ENCODE results near the gene CHST11. TPM values are rescaled to one million over a fixed set of nuclear protein-coding genes. Genes with fewer than 3 reads are reported as not detected.

The CHST11 gene
- total RNA-seq, 5 donors from 2014 or later (not counting 1 experiment from before 2014, with no cell fraction given) = 49.8 to 78.3 (median 63.7) TPM

DNA sequence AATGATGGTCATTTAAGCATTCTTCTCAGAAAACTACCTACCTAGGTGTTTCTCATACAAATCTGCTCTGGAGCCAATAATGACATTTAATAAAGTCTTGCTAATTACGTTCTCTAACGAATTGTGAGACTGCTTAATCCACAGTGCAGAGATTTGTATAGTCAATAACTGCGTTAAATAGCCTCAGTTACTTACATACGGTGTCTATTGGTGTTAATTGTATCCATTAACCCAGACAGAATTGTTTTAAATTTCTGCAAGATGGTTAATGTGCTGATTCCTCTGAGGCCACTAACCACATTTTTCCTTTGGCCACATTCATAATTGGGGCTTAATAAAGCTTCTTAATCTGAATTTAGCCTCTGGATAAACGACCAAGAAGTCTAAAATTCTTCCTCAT, 329.6 kb downstream of the CHST11 start:
- peaks cover 0 to 4% of the 10 kb centered on the region in 2 experiments for H3K4me1 ChIP-seq (ENCODE audit: control insufficient read depth in 1 of 2, extremely low read depth in 1 of 2, insufficient read depth in 2 of 2, low read length in 2 of 2)
- no peak overlapping the region for H3K27ac ChIP-seq (ENCODE audit: low read length)
- H3K36me3 ChIP-seq (ENCODE audit: control insufficient read depth in 2 of 2, extremely low read depth in 1 of 2, insufficient read depth in 1 of 2, low read length in 1 of 2) = no peaks in the 10 kb centered on the region
- no peak for ATAC-seq (replicated peaks in 1 of 4)
- Mint-ChIP-seq H3K27ac (no peak overlapping the region), H3K9me3 (peaks cover 0 to 3% (median 0%) of the 10 kb centered on the region in 3 donors), H3K36me3 (no peaks in the 10 kb centered on the region), H3K4me3 (no peak overlapping the region), H3K27me3 (no peaks in the 10 kb centered on the region), H3K4me1 (peaks cover 4 to 7% (median 6%) of the 10 kb centered on the region in 3 donors)
- ChIA-PET POLR2A (no interaction called here), CTCF (no interaction called here)
- WGBS (ENCODE audit: insufficient coverage) = 100% methylated on average over 2 of the region's 5 CpGs
- no peak overlapping the region for H3K4me3 ChIP-seq (ENCODE audit: control insufficient read depth in 1 of 2, extremely low read depth in 1 of 2, low read length in 1 of 2)
- DNase-seq = no peak
- H3K9me3 ChIP-seq = no peaks in the 10 kb centered on the region
- H3K27me3 ChIP-seq (replicated peaks in 1 of 2; ENCODE audit: control insufficient read depth in 2 of 2, extremely low read depth in 1 of 2, insufficient read depth in 2 of 2, low read length in 1 of 2) = peaks cover 0 to 7% of the 10 kb centered on the region in 2 experiments

- POLR2A ChIA-PET = no interaction called here
Measured at GRCh38 chr12:104788840-104789271, 332.1 kb downstream of the CHST11 start.

GRCh38 chr12:104790296-104791125, 333.8 kb downstream of the CHST11 start:
- POLR2A ChIA-PET = interaction anchor here (0.6 kb wide), 2 partner anchors 25 to 58 kb away, joined by 3 read pairs; no protein-coding TSS in a partner anchor
- no peak overlapping the region for H3K27ac Mint-ChIP-seq
- WGBS (ENCODE audit: insufficient coverage) = 76% methylated on average over 15 of the region's 19 CpGs

More at GRCh38 chr12:104788840-104789271, 332.1 kb downstream of the CHST11 start:
- no peaks in the 10 kb centered on the region for H3K9me3 ChIP-seq
- no peak overlapping the region for H3K27ac ChIP-seq (ENCODE audit: low read length)
- CTCF ChIA-PET = no interaction called here
- Mint-ChIP-seq H3K36me3 (no peaks in the 10 kb centered on the region), H3K9me3 (no peaks in the 10 kb centered on the region), H3K4me1 (peaks cover 4 to 12% (median 6%) of the 10 kb centered on the region in 3 donors), H3K4me3 (no peak overlapping the region), H3K27me3 (no peaks in the 10 kb centered on the region), H3K27ac (no peak overlapping the region)
- ATAC-seq (replicated peaks in 1 of 4) = no peak
- H3K27me3 ChIP-seq (replicated peaks in 1 of 2; ENCODE audit: control insufficient read depth in 2 of 2, extremely low read depth in 1 of 2, insufficient read depth in 2 of 2, low read length in 1 of 2) = peaks cover 0 to 7% of the 10 kb centered on the region in 2 experiments
- no peak for DNase-seq
- H3K36me3 ChIP-seq (ENCODE audit: control insufficient read depth in 2 of 2, extremely low read depth in 1 of 2, insufficient read depth in 1 of 2, low read length in 1 of 2) = no peaks in the 10 kb centered on the region
- H3K4me1 ChIP-seq (ENCODE audit: control insufficient read depth in 1 of 2, extremely low read depth in 1 of 2, insufficient read depth in 2 of 2, low read length in 2 of 2) = peaks cover 0 to 4% of the 10 kb centered on the region in 2 experiments
- no peak overlapping the region for H3K4me3 ChIP-seq (ENCODE audit: control insufficient read depth in 1 of 2, extremely low read depth in 1 of 2, low read length in 1 of 2)

GRCh38 chr12:104792570-104792969, 335.8 kb downstream of the CHST11 start:
- H3K4me3 Mint-ChIP-seq = no peak overlapping the region
- Histone ChIP-seq H3K9me3 (no peaks in the 10 kb centered on the region), H3K27me3 (replicated peaks in 1 of 2; ENCODE audit: control insufficient read depth in 2 of 2, extremely low read depth in 1 of 2, insufficient read depth in 2 of 2, low read length in 1 of 2) (peaks cover 0 to 7% of the 10 kb centered on the region in 2 experiments), H3K4me3 (ENCODE audit: control insufficient read depth in 1 of 2, extremely low read depth in 1 of 2, low read length in 1 of 2) (no peak overlapping the region), H3K27ac (ENCODE audit: low read length) (no peak overlapping the region), H3K36me3 (ENCODE audit: control insufficient read depth in 2 of 2, extremely low read depth in 1 of 2, insufficient read depth in 1 of 2, low read length in 1 of 2) (no peaks in the 10 kb centered on the region), H3K4me1 (ENCODE audit: control insufficient read depth in 1 of 2, extremely low read depth in 1 of 2, insufficient read depth in 2 of 2, low read length in 2 of 2) (peaks cover 0 to 4% of the 10 kb centered on the region in 2 experiments)
- WGBS (ENCODE audit: insufficient coverage) = 100% methylated on average over 2 of the region's 4 CpGs
- no peaks in the 10 kb centered on the region for H3K36me3 Mint-ChIP-seq
- H3K27me3 Mint-ChIP-seq = no peaks in the 10 kb centered on the region
- ChIA-PET POLR2A (no interaction called here), CTCF (interaction anchor here in 1 of 2 donors (0.7 kb wide), 1 partner anchor 7 kb away, joined by 3 read pairs; no protein-coding TSS in a partner anchor)
- H3K4me1 Mint-ChIP-seq = peaks cover 4 to 12% (median 6%) of the 10 kb centered on the region in 3 donors
- ATAC-seq (replicated peaks in 1 of 4) (no peak), DNase-seq (no peak)
- no peak overlapping the region for H3K27ac Mint-ChIP-seq
- no peaks in the 10 kb centered on the region for H3K9me3 Mint-ChIP-seq

More at GRCh38 chr12:104790296-104791125, 333.8 kb downstream of the CHST11 start:
- no peaks in the 10 kb centered on the region for H3K9me3 Mint-ChIP-seq
- Histone ChIP-seq H3K27ac (ENCODE audit: low read length) (no peak overlapping the region), H3K36me3 (ENCODE audit: control insufficient read depth in 2 of 2, extremely low read depth in 1 of 2, insufficient read depth in 1 of 2, low read length in 1 of 2) (no peaks in the 10 kb centered on the region), H3K9me3 (no peaks in the 10 kb centered on the region), H3K27me3 (replicated peaks in 1 of 2; ENCODE audit: control insufficient read depth in 2 of 2, extremely low read depth in 1 of 2, insufficient read depth in 2 of 2, low read length in 1 of 2) (peaks cover 0 to 7% of the 10 kb centered on the region in 2 experiments), H3K4me1 (ENCODE audit: control insufficient read depth in 1 of 2, extremely low read depth in 1 of 2, insufficient read depth in 2 of 2, low read length in 2 of 2) (peaks cover 0 to 4% of the 10 kb centered on the region in 2 experiments), H3K4me3 (ENCODE audit: control insufficient read depth in 1 of 2, extremely low read depth in 1 of 2, low read length in 1 of 2) (no peak overlapping the region)
- ATAC-seq (replicated peaks in 1 of 4) (peak in 1 of 4 experiments; percentile 36), DNase-seq (peak in 29 of 35 experiments; percentile 4 to 59 (median 32))
- H3K27me3 Mint-ChIP-seq = no peaks in the 10 kb centered on the region
- no peaks in the 10 kb centered on the region for H3K36me3 Mint-ChIP-seq
- peaks cover 4 to 12% (median 6%) of the 10 kb centered on the region in 3 donors for H3K4me1 Mint-ChIP-seq
- CTCF ChIA-PET = interaction anchor here (0.7 to 1.4 kb wide), 6 partner anchors 13 to 298 kb away, joined by 3 to 6 read pairs (median 4); no protein-coding TSS in a partner anchor
- peak overlapping the region in 1 of 3 donors; percentile 40 for H3K4me3 Mint-ChIP-seq

GRCh38 chr12:104793285-104793684, 336.5 kb downstream of the CHST11 start:
- no peak overlapping the region for H3K4me3 Mint-ChIP-seq
- ChIA-PET CTCF (no interaction called here), POLR2A (no interaction called here)
- Histone ChIP-seq H3K4me3 (ENCODE audit: control insufficient read depth in 1 of 2, extremely low read depth in 1 of 2, low read length in 1 of 2) (no peak overlapping the region), H3K4me1 (ENCODE audit: control insufficient read depth in 1 of 2, extremely low read depth in 1 of 2, insufficient read depth in 2 of 2, low read length in 2 of 2) (peaks cover 0 to 4% of the 10 kb centered on the region in 2 experiments), H3K9me3 (no peaks in the 10 kb centered on the region), H3K36me3 (ENCODE audit: control insufficient read depth in 2 of 2, extremely low read depth in 1 of 2, insufficient read depth in 1 of 2, low read length in 1 of 2) (no peaks in the 10 kb centered on the region), H3K27ac (ENCODE audit: low read length) (no peak overlapping the region), H3K27me3 (replicated peaks in 1 of 2; ENCODE audit: control insufficient read depth in 2 of 2, extremely low read depth in 1 of 2, insufficient read depth in 2 of 2, low read length in 1 of 2) (peaks cover 0 to 7% of the 10 kb centered on the region in 2 experiments)
- DNase-seq = no peak
- H3K36me3 Mint-ChIP-seq = no peaks in the 10 kb centered on the region
- no peak overlapping the region for H3K27ac Mint-ChIP-seq
- no peak for ATAC-seq (replicated peaks in 1 of 4)
- no CpG with 5 or more reads among the region's 3 CpGs for whole genome bisulfite sequencing (ENCODE audit: insufficient coverage)
- H3K4me1 Mint-ChIP-seq = peaks cover 4 to 12% (median 6%) of the 10 kb centered on the region in 3 donors
- H3K27me3 Mint-ChIP-seq = no peaks in the 10 kb centered on the region
- no peaks in the 10 kb centered on the region for H3K9me3 Mint-ChIP-seq

- Mint-ChIP-seq H3K27me3 (no peaks in the 10 kb centered on the region), H3K36me3 (no peaks in the 10 kb centered on the region), H3K4me1 (peaks cover 2 to 12% (median 3%) of the 10 kb centered on the region in 3 donors), H3K4me3 (no peak overlapping the region), H3K9me3 (no peaks in the 10 kb centered on the region), H3K27ac (no peak overlapping the region)
- ChIA-PET POLR2A (no interaction called here), CTCF (interaction anchor here in 1 of 2 donors (0.7 kb wide), 1 partner anchor 13 kb away, joined by 3 read pairs; no protein-coding TSS in a partner anchor)
- H3K9me3 ChIP-seq = no peaks in the 10 kb centered on the region
- H3K27me3 ChIP-seq (replicated peaks in 1 of 2; ENCODE audit: control insufficient read depth in 2 of 2, extremely low read depth in 1 of 2, insufficient read depth in 2 of 2, low read length in 1 of 2) = peaks cover 0 to 7% of the 10 kb centered on the region in 2 experiments
- no peak overlapping the region for H3K4me3 ChIP-seq (ENCODE audit: control insufficient read depth in 1 of 2, extremely low read depth in 1 of 2, low read length in 1 of 2)
- no peak overlapping the region for H3K27ac ChIP-seq (ENCODE audit: low read length)
- no peak for ATAC-seq (replicated peaks in 1 of 4)
- WGBS (ENCODE audit: insufficient coverage) = no CpG with 5 or more reads among the region's 1 CpG
- H3K4me1 ChIP-seq (ENCODE audit: control insufficient read depth in 1 of 2, extremely low read depth in 1 of 2, insufficient read depth in 2 of 2, low read length in 2 of 2) = peaks cover 0 to 4% of the 10 kb centered on the region in 2 experiments
- H3K36me3 ChIP-seq (ENCODE audit: control insufficient read depth in 2 of 2, extremely low read depth in 1 of 2, insufficient read depth in 1 of 2, low read length in 1 of 2) = no peaks in the 10 kb centered on the region
- DNase-seq = no peak
Measured at GRCh38 chr12:104793968-104794367, 337.2 kb downstream of the CHST11 start.

Measured in T-cell (primary cell).